Mesothelial cell of epicardium (in vitro differentiated cells): ENCODE measurements around the gene ISM1. TPM values are rescaled to one million over a fixed set of nuclear protein-coding genes. Genes with fewer than 3 reads are reported as not detected.

Experiments used
- DNase-seq, 2 experiments: peaks; one replicate each; pipeline ENCODE4 v3.0.0; 2021; ENCODE audit warnings: low spot score in 2 of 2; ENCODE audit not compliant: unreplicated experiment in 2 of 2
- H3K27ac Mint-ChIP-seq: 2 replicates; pipeline ENCODE4 v1.8.0; 2021; ENCODE audit warnings: mixed read lengths
- H3K27me3 Mint-ChIP-seq: 2 replicates; pipeline ENCODE4 v1.8.0; 2021; ENCODE audit warnings: low read depth, mixed read lengths
- H3K36me3 Mint-ChIP-seq: 2 replicates; pipeline ENCODE4 v1.8.0; 2021; ENCODE audit warnings: mixed read lengths
- H3K4me1 Mint-ChIP-seq: 2 replicates; pipeline ENCODE4 v1.8.0; 2021; ENCODE audit warnings: mixed read lengths
- H3K4me3 Mint-ChIP-seq: 2 replicates; pipeline ENCODE4 v1.8.0; 2021; ENCODE audit warnings: mild to moderate bottlenecking, moderate library complexity, mixed read lengths
- H3K9me3 Mint-ChIP-seq: 2 replicates; pipeline ENCODE4 v1.8.0; 2021; ENCODE audit warnings: mixed read lengths
- CTCF ChIP-seq: fragments of 200-600 bp; sonication (generic); IDR thresholded peaks from one replicate; pipeline ENCODE4 v1.5.0; 2021; ENCODE audit warnings: antibody characterized with exemption; ENCODE audit not compliant: unreplicated experiment
- total RNA-seq: library from RNA; stranded (reverse); gene quantifications from 3 replicates; pipeline ENCODE4 v1.2.1, GENCODE V29; 2021

ISM1 gene
- total RNA-seq, 1 donor from 2014 or later = 5.6 TPM

GRCh38 chr20:13331536-13331935 is 110.5 kb downstream of the ISM1 start:
- no peak for DNase-seq

DNA sequence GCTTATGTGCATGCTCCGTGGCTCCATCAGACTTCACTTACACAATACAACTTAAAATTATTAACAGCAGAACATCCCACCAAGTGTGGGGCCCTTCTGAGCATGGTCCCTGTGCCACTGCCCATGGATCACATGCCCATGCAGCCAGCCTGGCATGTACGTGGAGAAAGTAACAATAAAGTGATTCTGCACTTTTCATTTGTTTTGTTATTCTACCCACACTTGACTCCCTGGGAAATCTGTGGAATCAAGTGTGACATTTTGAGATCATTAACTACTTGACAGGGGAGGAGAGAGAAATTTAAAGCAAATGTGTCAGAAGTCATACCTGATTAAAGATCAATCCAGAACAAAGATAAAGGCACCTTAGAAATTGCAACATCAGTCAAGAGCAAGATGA is 112.0 kb downstream of the ISM1 start:
- Mint-ChIP-seq H3K27me3 (no peaks in the 10 kb centered on the region), H3K9me3 (peaks cover 10% of the 10 kb centered on the region), H3K27ac (no peak overlapping the region), H3K36me3 (no peaks in the 10 kb centered on the region), H3K4me3 (no peak overlapping the region), H3K4me1 (peaks cover 6% of the 10 kb centered on the region)
- no peak for DNase-seq
- TF ChIP-seq CTCF = no peak

More at GRCh38 chr20:13331536-13331935, 110.5 kb downstream of the ISM1 start:
- Mint-ChIP-seq H3K36me3 (no peaks in the 10 kb centered on the region), H3K27ac (no peak overlapping the region), H3K27me3 (no peaks in the 10 kb centered on the region), H3K4me1 (peaks cover 6% of the 10 kb centered on the region), H3K4me3 (no peak overlapping the region), H3K9me3 (peaks cover 25% of the 10 kb centered on the region)
- no peak for TF ChIP-seq CTCF

DNA sequence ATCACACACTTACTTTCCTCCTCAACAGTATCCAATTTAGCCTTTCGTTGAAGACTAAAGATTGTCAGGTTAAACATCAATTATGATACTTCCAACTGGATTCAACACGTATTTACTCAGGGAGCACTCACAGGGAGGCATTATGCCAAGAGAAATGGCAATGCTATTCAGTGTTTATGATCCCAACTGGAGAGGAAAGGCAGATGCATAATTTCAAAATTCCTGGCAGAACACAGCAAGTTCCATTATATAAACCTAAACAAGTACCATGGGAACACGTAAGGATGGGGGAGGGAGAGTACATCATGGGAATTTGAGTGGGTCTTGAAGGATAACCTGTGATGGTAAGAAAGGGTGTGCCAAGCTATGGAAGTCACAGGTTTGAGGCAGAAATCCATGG is 112.7 kb downstream of the ISM1 start:
- no peak overlapping the region for H3K27ac Mint-ChIP-seq
- peaks cover 8% of the 10 kb centered on the region for H3K4me1 Mint-ChIP-seq
- no peak for TF ChIP-seq CTCF
- H3K27me3 Mint-ChIP-seq = no peaks in the 10 kb centered on the region
- peaks cover 5% of the 10 kb centered on the region for H3K9me3 Mint-ChIP-seq
- no peak for DNase-seq
- H3K4me3 Mint-ChIP-seq = no peak overlapping the region
- H3K36me3 Mint-ChIP-seq = no peaks in the 10 kb centered on the region

DNA sequence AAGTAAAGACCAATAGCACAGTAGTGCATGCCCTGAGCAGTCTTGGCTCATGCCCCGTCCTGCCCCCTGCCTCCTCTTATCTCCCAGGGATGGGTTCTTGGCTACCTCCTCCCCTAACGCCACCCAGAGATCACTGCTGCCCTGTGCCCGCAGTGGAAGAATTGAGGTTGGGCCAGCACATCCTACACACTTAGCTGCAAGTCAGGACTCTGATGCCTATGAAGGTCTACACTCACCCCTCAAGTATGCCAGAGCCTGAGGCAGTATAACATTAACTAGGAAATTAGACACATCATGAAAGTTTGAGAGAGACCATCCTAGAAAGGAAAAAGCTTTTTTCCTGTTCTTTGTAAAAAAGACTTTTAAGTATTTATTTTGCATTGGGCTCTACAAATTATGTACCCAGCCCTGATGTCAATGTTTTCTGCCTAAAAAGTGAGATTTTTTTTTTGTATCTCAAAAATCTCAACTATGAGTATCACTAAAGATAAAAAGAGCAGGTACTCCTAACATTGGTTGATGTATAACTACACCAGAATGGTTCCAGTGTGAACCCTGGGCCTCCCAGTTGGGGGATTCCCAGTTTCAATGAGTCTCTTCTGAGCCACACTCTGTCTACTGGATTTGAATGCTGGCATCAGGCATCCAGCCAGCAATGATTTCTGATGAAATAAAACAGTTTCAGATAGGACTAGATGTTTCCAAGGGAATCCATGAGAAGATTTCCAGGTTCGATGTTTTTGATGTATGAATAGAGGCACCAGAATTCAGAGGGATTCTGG is 115.4 kb downstream of the ISM1 start:
- H3K27me3 Mint-ChIP-seq = no peaks in the 10 kb centered on the region
- peaks cover 5% of the 10 kb centered on the region for H3K9me3 Mint-ChIP-seq
- H3K4me3 Mint-ChIP-seq = no peak overlapping the region
- DNase-seq = no peak
- TF ChIP-seq CTCF = no peak
- H3K36me3 Mint-ChIP-seq = no peaks in the 10 kb centered on the region
- H3K27ac Mint-ChIP-seq = no peak overlapping the region
- H3K4me1 Mint-ChIP-seq = peaks cover 13% of the 10 kb centered on the region

DNA sequence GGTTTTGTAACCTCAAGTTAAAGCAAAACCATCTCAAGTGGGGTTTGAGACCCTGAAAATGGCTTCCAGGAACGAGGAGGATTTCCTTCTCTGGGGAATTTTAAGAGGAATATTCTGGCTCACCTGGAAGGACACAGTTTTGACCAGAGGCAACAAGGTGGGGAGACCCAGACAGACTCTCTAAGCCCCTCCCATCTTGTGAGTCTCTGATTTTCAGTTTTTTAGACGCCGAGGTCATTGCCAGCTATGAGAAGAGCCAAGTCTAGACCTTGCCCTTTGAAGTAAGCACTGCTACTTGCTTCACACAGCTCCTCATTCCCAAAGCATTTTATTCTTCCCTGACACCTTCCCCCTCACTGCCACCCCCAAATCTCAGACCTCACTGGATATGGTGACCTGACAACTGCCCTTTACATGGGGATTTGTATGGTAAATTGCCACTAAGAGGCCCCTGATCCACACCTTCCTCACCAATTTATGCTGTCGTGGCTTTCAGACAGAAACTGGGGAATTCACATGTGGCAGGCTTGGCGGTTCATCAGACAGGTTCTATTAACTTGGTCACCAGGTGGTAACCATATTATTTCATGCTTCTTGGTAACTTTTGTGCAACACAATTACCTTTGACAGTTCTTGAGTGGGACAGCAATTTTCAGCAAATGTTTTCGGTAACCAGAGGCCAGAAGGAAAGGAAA is 116.2 kb downstream of the ISM1 start:
- H3K27ac Mint-ChIP-seq = no peak overlapping the region
- no peaks in the 10 kb centered on the region for H3K27me3 Mint-ChIP-seq
- TF ChIP-seq CTCF = no peak
- H3K4me3 Mint-ChIP-seq = no peak overlapping the region
- H3K4me1 Mint-ChIP-seq = peaks cover 14% of the 10 kb centered on the region
- H3K9me3 Mint-ChIP-seq = peaks cover 5% of the 10 kb centered on the region
- DNase-seq = no peak
- no peaks in the 10 kb centered on the region for H3K36me3 Mint-ChIP-seq
